Central memory CD8-positive, alpha-beta T cell (primary cell): ENCODE data around the gene SCN11A.
"Not testable (repeated sequence)": the region's sequence is repeated elsewhere in the genome, so short reads cannot be mapped to it uniquely, and the experiment has no call there.

Experiments used
- ATAC-seq: fragments of 150-1000 bp; cut with Tn5 transposase; replicated peaks from 2 replicates; pipeline ENCODE4 v1.10.0; 2022; ENCODE audit warnings: mild to moderate bottlenecking, moderate FRiP score, moderate number of reproducible peaks; ENCODE audit not compliant: poor library complexity, severe bottlenecking; ENCODE audit errors: extremely low read depth
- DNase-seq, 2 donors: peaks; one replicate each; pipeline ENCODE4 v3.0.0; 2021; ENCODE audit warnings: low spot score in 2 of 2
- H3K27ac Mint-ChIP-seq: one replicate; pipeline ENCODE4 v1.8.0; 2022; ENCODE audit warnings: low read depth, mild to moderate bottlenecking, moderate library complexity, mixed read lengths
- H3K27me3 Mint-ChIP-seq: one replicate; pipeline ENCODE4 v1.8.0; 2022; ENCODE audit warnings: mixed read lengths
- H3K36me3 Mint-ChIP-seq: one replicate; pipeline ENCODE4 v1.8.0; 2022; ENCODE audit warnings: mild to moderate bottlenecking, moderate library complexity, mixed read lengths; ENCODE audit not compliant: insufficient read depth
- H3K4me1 Mint-ChIP-seq: one replicate; pipeline ENCODE4 v1.8.0; 2022; ENCODE audit warnings: mixed read lengths
- H3K4me3 Mint-ChIP-seq: one replicate; pipeline ENCODE4 v1.8.0; 2022; ENCODE audit warnings: mild to moderate bottlenecking, moderate library complexity, mixed read lengths
- H3K9me3 Mint-ChIP-seq: one replicate; pipeline ENCODE4 v1.8.0; 2022; ENCODE audit warnings: mixed read lengths

SCN11A gene

DNA sequence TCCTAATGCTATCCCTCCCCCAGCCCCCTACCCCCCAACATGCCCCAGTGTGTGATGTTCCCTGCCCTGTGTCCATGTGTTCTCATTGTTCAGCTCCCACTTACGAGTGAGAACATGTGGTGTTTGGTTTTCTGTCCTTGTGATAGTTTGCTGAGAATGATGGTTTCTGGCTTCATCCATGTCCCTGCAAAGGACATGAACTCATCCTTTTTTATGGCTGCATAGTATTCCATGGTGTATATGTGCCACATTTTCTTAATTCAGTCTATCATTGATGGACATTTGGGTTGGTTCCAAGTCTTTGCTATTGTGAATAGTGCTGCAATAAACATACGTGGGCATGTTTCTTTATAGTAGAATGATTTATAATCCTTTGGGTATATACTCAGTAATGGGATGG, 9.5 kb upstream of the SCN11A start:
- H3K36me3 Mint-ChIP-seq = peaks cover 32% of the 10 kb centered on the region
- not testable (repeated sequence) for H3K27ac Mint-ChIP-seq, DNase-seq, H3K9me3 Mint-ChIP-seq, ATAC-seq, H3K27me3 Mint-ChIP-seq, H3K4me3 Mint-ChIP-seq
- peaks cover 54% of the 10 kb centered on the region for H3K4me1 Mint-ChIP-seq

GRCh38 chr3:39056151-39056550, 4.4 kb upstream of the SCN11A start:
- H3K4me3 Mint-ChIP-seq = no peak overlapping the region
- DNase-seq = no peak
- H3K9me3 Mint-ChIP-seq = no peaks in the 10 kb centered on the region
- no peaks in the 10 kb centered on the region for H3K27me3 Mint-ChIP-seq
- H3K27ac Mint-ChIP-seq = peak overlapping the region; percentile 8
- H3K36me3 Mint-ChIP-seq = peaks cover 16% of the 10 kb centered on the region
- H3K4me1 Mint-ChIP-seq = peaks cover 59% of the 10 kb centered on the region
- ATAC-seq = no peak

DNA sequence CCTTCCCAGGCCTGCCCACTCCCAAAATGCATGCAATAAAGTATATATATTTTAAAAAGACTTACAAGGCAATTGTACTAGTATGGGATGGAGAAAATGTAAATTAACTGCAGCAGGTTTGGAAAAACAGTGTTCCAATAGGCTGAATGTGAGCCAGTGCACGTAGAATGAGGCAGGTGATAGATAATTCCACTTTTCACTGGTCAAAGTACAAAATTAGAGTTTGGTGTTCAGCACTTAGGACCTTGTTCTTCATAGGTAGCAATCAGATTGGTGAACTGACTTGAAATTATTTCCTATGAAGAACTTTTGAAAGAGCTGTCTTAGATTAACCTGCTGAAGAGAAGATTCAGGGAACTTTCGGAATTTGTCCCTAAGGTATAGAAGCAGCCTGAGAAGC, 2.0 kb upstream of the SCN11A start:
- H3K9me3 Mint-ChIP-seq = no peaks in the 10 kb centered on the region
- no peak for DNase-seq
- ATAC-seq = no peak
- peaks cover 13% of the 10 kb centered on the region for H3K36me3 Mint-ChIP-seq
- H3K4me3 Mint-ChIP-seq = no peak overlapping the region
- no peak overlapping the region for H3K27ac Mint-ChIP-seq
- no peaks in the 10 kb centered on the region for H3K27me3 Mint-ChIP-seq
- H3K4me1 Mint-ChIP-seq = peaks cover 55% of the 10 kb centered on the region

DNA sequence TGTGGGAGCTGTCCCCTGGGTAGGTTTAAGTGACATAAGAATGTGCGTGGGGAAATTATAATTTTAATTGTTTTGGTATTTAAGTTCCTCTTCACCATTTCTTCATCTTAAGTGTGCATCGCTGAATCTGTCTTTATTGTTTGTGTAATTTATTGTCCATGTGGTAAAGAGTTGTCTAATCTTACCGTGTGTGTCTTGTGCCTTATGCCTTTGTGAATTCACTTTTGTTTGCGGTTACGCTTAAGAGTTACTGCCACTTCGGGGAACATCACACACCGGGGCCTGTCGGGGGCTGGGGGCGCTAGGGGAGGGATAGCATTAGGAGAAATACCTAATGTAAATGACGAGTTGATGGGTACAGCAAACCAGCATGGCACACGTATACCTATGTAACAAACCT, 839 bp upstream of the SCN11A start:
- no peaks in the 10 kb centered on the region for H3K27me3 Mint-ChIP-seq
- H3K4me3 Mint-ChIP-seq = peak overlapping the region; percentile 92
- peaks cover 9% of the 10 kb centered on the region for H3K36me3 Mint-ChIP-seq
- peaks cover 46% of the 10 kb centered on the region for H3K4me1 Mint-ChIP-seq
- H3K9me3 Mint-ChIP-seq = no peaks in the 10 kb centered on the region
- ATAC-seq (no peak), DNase-seq (no peak)
- H3K27ac Mint-ChIP-seq = peak overlapping the region; percentile 99

- DNase-seq = no peak
- no peak overlapping the region for H3K4me3 Mint-ChIP-seq
- H3K27ac Mint-ChIP-seq = peak overlapping the region; percentile 36
- no peaks in the 10 kb centered on the region for H3K9me3 Mint-ChIP-seq
- no peak for ATAC-seq
- H3K27me3 Mint-ChIP-seq = no peaks in the 10 kb centered on the region
- H3K36me3 Mint-ChIP-seq = peaks cover 9% of the 10 kb centered on the region
- H3K4me1 Mint-ChIP-seq = peaks cover 27% of the 10 kb centered on the region
These were observed 1.7 kb downstream of the SCN11A start for GRCh38 chr3:39050029-39050428.

DNA sequence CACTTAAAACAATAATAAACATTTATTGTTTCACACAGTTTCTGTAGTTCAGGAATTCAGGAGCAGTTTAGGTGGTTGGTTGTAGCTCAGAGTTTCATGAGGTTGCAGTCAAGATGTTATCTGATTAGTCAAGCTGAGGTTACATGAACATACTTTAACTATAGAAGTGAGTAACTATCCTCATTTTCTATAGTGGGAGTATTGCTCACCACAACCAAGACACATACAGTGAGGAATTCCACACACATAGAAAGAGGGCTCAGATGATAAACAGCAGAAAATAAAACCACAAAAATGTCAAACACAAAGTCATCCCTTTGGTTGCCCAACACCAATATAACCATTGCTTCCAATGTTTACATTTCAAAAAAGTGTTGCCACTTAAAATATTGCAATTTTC, 13.6 kb downstream of the SCN11A start:
- peaks cover 56% of the 10 kb centered on the region for H3K27me3 Mint-ChIP-seq
- H3K36me3 Mint-ChIP-seq = no peaks in the 10 kb centered on the region
- ATAC-seq = no peak
- H3K4me1 Mint-ChIP-seq = no peaks in the 10 kb centered on the region
- peaks cover 6% of the 10 kb centered on the region for H3K9me3 Mint-ChIP-seq
- no peak overlapping the region for H3K4me3 Mint-ChIP-seq
- DNase-seq = no peak
- no peak overlapping the region for H3K27ac Mint-ChIP-seq

DNA sequence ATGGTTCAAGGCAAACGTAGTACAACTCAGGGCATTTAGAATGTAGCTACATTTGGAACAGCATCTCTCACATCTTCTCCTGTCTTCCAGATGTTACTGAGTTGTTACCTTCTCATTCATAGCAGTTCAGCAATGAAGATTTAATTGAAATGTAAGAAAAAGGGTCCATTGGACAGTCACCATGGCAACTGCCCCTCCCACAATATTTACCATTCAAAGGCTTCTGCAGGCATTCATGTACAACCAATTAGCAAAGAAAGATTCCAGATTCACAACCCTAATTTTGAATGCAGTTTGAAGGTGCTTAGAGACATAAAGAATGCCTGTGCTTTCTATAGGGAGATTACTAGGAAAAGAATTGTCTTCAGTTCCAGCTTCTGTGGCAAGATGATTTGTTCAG, 22.2 kb downstream of the SCN11A start:
- Mint-ChIP-seq H3K36me3 (no peaks in the 10 kb centered on the region), H3K9me3 (no peaks in the 10 kb centered on the region), H3K4me1 (no peaks in the 10 kb centered on the region)

GRCh38 chr3:39028546-39028945, 23.2 kb downstream of the SCN11A start:
- Mint-ChIP-seq H3K27me3 (peaks cover 49% of the 10 kb centered on the region), H3K4me1 (no peaks in the 10 kb centered on the region), H3K36me3 (no peaks in the 10 kb centered on the region), H3K4me3 (no peak overlapping the region), H3K27ac (no peak overlapping the region), H3K9me3 (no peaks in the 10 kb centered on the region)
- ATAC-seq = no peak
- DNase-seq = no peak

More for the DNA sequence above, 22.2 kb downstream of the SCN11A start:
- H3K27ac Mint-ChIP-seq = no peak overlapping the region
- ATAC-seq (no peak), DNase-seq (no peak)
- no peak overlapping the region for H3K4me3 Mint-ChIP-seq
- H3K27me3 Mint-ChIP-seq = peaks cover 55% of the 10 kb centered on the region

DNA sequence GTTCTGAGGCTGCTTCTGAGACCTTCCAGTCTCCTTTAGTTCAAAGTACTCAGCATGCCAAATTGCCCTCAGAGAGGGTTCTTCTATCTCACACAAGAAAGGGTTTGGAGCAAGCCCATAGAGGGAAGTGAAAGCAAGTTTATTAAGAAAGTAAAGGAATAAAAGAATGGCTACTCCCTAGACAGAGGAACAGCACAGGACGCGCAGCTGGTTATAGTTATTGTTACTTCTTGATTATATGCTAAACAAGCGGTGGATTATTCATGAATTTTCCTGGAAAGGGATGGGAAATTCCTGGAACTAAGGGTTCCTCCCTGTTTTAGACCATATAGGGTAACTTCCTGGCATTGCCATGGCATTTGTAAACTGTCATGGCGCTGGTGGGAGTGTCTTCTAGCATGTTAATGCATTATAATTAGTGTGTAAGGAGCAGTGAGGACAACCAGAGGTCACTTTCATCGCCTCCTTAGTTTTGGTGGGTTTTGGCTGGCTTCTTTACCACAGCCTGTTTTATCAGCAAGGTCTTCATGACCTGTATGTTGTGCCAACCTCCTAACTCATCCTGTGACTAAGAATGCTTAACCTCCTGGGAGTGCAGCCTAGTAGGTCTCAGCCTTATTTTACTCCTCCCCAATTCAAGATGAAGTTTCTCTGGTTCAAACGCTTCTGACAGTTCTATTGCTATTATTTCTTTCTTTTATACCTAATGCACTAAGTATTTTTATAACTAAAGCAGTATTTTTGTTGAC, 26.3 kb downstream of the SCN11A start:
- no peak for ATAC-seq
- H3K9me3 Mint-ChIP-seq = no peaks in the 10 kb centered on the region
- no peak overlapping the region for H3K27ac Mint-ChIP-seq
- no peaks in the 10 kb centered on the region for H3K4me1 Mint-ChIP-seq
- DNase-seq = no peak
- no peaks in the 10 kb centered on the region for H3K36me3 Mint-ChIP-seq
- H3K27me3 Mint-ChIP-seq = peaks cover 36% of the 10 kb centered on the region
- no peak overlapping the region for H3K4me3 Mint-ChIP-seq

- H3K27ac Mint-ChIP-seq = no peak overlapping the region
- H3K27me3 Mint-ChIP-seq = peaks cover 39% of the 10 kb centered on the region
- H3K9me3 Mint-ChIP-seq = no peaks in the 10 kb centered on the region
- H3K4me1 Mint-ChIP-seq = no peaks in the 10 kb centered on the region
- ATAC-seq (no peak), DNase-seq (no peak)
- H3K4me3 Mint-ChIP-seq = no peak overlapping the region
- no peaks in the 10 kb centered on the region for H3K36me3 Mint-ChIP-seq
These were observed 27.2 kb downstream of the SCN11A start for GRCh38 chr3:39024497-39024896.

DNA sequence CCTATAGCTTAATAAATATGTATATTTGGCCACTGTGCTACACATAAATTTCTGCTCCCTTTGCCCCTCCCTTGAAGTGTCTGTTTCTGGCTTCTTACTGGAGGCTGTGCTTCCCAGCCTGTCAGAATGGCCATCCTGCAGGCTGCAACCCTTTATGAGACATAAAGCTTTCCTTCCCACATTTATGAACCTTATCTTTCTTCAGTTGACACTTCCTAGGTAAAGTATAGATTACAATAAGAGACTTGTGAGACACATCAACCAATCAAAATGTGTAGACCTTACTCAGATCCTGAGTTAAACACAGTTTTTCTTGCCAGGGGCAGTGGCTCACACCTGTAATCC, 29.5 kb downstream of the SCN11A start:
- H3K36me3 Mint-ChIP-seq = no peaks in the 10 kb centered on the region
- H3K9me3 Mint-ChIP-seq = no peaks in the 10 kb centered on the region
- peaks cover 39% of the 10 kb centered on the region for H3K27me3 Mint-ChIP-seq
- DNase-seq = no peak
- H3K4me3 Mint-ChIP-seq = no peak overlapping the region
- H3K4me1 Mint-ChIP-seq = no peaks in the 10 kb centered on the region
- no peak overlapping the region for H3K27ac Mint-ChIP-seq
- ATAC-seq = no peak

- ATAC-seq = no peak
- H3K27ac Mint-ChIP-seq = no peak overlapping the region
- peaks cover 42% of the 10 kb centered on the region for H3K27me3 Mint-ChIP-seq
- no peaks in the 10 kb centered on the region for H3K4me1 Mint-ChIP-seq
- H3K9me3 Mint-ChIP-seq = no peaks in the 10 kb centered on the region
- no peaks in the 10 kb centered on the region for H3K36me3 Mint-ChIP-seq
- H3K4me3 Mint-ChIP-seq = no peak overlapping the region
- DNase-seq = no peak
These were observed 30.1 kb downstream of the SCN11A start for GRCh38 chr3:39021465-39022285.

DNA sequence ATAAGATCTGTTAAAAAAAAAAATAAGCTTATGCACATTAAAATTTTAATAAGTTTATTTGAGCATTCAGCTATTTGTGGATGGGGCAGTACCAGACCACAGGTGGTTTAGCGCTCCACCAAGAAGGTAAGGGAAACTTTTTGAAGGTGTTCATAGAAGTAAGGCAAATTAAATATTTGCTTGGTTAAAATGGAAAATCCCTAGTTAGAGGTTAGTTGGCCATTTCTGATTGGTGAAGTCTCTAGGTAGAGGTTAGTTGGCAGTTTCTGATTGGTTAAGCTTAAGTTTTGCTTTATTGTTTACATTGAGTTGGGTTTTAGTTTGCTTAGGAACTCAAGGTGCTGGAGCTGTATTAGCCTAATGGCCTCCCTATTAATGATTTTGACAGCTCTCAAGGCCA, 30.7 kb downstream of the SCN11A start:
- Mint-ChIP-seq H3K9me3 (no peaks in the 10 kb centered on the region), H3K36me3 (no peaks in the 10 kb centered on the region), H3K27ac (no peak overlapping the region), H3K4me3 (no peak overlapping the region), H3K4me1 (no peaks in the 10 kb centered on the region), H3K27me3 (peaks cover 45% of the 10 kb centered on the region)
- DNase-seq = no peak
- no peak for ATAC-seq
